Thoracic aorta (tissue), 2 donors: ENCODE results near the gene CTRB1. TPM values are rescaled to one million over a fixed set of nuclear protein-coding genes. Genes with fewer than 3 reads are reported as not detected.
"Not testable (repeated sequence)": the region's sequence is repeated elsewhere in the genome, so short reads cannot be mapped to it uniquely, and the experiment has no call there.

Experiments
- ATAC-seq: fragments of 150-250 bp; one replicate; pipeline ENCODE4 v1.8.0; 2017; ENCODE audit warnings: low read depth; ENCODE audit not compliant: insufficient number of reproducible peaks, low FRiP score
- DNase-seq: peaks from one replicate; pipeline ENCODE4 v3.0.0-alpha.2; 2020; ENCODE audit warnings: low spot score
- H3K27ac ChIP-seq, 2 donors: fragments of 200-600 bp; sonication (generic); 1 replicate in 1 of 2; 2 replicates in 1 of 2; pipeline ENCODE4 v1.5.1; 2016; ENCODE audit warnings: mild to moderate bottlenecking in 2 of 2, moderate library complexity in 2 of 2
- H3K27me3 ChIP-seq: fragments of 200-600 bp; sonication (generic); replicated peaks from 2 replicates; pipeline ENCODE4 v1.6.0; 2016; ENCODE audit warnings: mild to moderate bottlenecking; ENCODE audit not compliant: insufficient read depth
- H3K36me3 ChIP-seq: fragments of 200-600 bp; sonication (generic); one replicate; pipeline ENCODE4 v1.5.1; 2016
- H3K4me1 ChIP-seq, 2 donors: fragments of 200-600 bp; sonication (generic); 1 replicate in 1 of 2; 2 replicates in 1 of 2; pipeline versions ENCODE4 v1.5.1 to v1.6.0; 2016; ENCODE audit warnings: low read depth in 2 of 2, mild to moderate bottlenecking in 1 of 2; ENCODE audit not compliant: control insufficient read depth in 1 of 2
- H3K4me3 ChIP-seq: fragments of 200-600 bp; sonication (generic); 2 replicates; pipeline ENCODE4 v1.5.1; 2016; ENCODE audit warnings: mild to moderate bottlenecking
- H3K9me3 ChIP-seq: fragments of 200-600 bp; sonication (generic); 2 replicates; pipeline ENCODE4 v1.5.1; 2016
- CTCF ChIP-seq: fragments of 200-600 bp; sonication (generic); IDR thresholded peaks from one replicate; pipeline ENCODE4 v1.5.1; 2019; ENCODE audit warnings: antibody characterized with exemption
- total RNA-seq, 2 donors: library from RNA; depleted of rRNA; stranded (reverse); fragments of >200 nt; gene quantifications; one replicate each; pipeline versions ENCODE4 v1.1.0 to v1.2.3, GENCODE V29; 2016

The CTRB1 gene
- total RNA-seq, 2 donors from 2014 or later, result 4.9 to 9.3 TPM

GRCh38 chr16:75266738-75267630, 48.2 kb downstream of the CTRB1 start:
- DNase-seq (no peak), ATAC-seq (no peak)
- Histone ChIP-seq H3K27me3 (no peaks in the 10 kb centered on the region), H3K4me1 (peaks cover 18 to 52% of the 10 kb centered on the region in 2 donors), H3K27ac (peak overlapping the region in 1 of 2 donors; percentile 100), H3K9me3 (no peaks in the 10 kb centered on the region), H3K4me3 (no peak overlapping the region), H3K36me3 (no peaks in the 10 kb centered on the region)
- no peak for TF ChIP-seq CTCF

- no peaks in the 10 kb centered on the region for H3K9me3 ChIP-seq
- H3K27ac ChIP-seq, result peak overlapping the region in 1 of 2 donors; percentile 50
- H3K36me3 ChIP-seq, result no peaks in the 10 kb centered on the region
- TF ChIP-seq CTCF, result no peak
- peaks cover 12 to 44% of the 10 kb centered on the region in 2 donors for H3K4me1 ChIP-seq
- H3K4me3 ChIP-seq, result no peak overlapping the region
- no peak for DNase-seq
- ATAC-seq, result no peak
- H3K27me3 ChIP-seq, result no peaks in the 10 kb centered on the region
Measured at GRCh38 chr16:75267631-75268264, 49.0 kb downstream of the CTRB1 start.

GRCh38 chr16:75269358-75269757, 50.6 kb downstream of the CTRB1 start:
- not testable (repeated sequence) for H3K4me3 ChIP-seq, H3K27ac ChIP-seq, H3K9me3 ChIP-seq, H3K27me3 ChIP-seq, DNase-seq, ATAC-seq, H3K36me3 ChIP-seq
- peaks cover 2 to 28% of the 10 kb centered on the region in 2 donors for H3K4me1 ChIP-seq

DNA sequence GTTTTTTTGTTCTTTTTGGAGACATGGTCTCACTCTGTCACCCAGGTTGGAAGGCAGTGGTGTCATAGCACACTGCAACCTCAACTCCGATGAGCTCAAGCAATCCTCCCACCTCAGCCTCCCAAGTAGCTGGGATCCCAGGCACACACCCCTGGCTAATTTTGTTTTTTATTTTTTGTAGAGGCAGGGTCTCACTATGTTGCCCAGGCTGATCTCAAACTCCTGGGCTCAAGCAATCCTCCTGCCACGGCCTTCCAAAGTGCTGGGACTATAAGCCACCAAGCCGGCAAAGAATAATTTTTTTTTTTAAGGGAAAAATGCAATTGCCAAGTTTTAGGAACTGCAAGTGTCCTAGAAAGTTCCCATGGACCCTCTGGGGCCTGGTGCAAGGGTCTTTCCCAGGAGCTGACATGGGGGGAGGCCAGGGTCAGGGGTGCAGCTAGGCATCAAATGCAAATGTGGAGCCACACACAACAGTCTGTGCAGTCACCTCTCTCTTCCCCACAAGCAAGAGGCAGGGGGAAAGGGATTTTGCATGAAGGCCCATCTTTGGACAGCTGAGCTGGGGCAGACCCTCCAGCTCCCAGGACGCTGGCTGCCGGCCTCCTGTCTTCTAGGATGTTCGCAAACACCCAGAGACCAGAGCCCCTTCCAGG, 52.8 kb downstream of the CTRB1 start:
- no peak overlapping the region for H3K27ac ChIP-seq
- no peaks in the 10 kb centered on the region for H3K9me3 ChIP-seq
- ATAC-seq (no peak), DNase-seq (no peak)
- H3K4me3 ChIP-seq, result no peak overlapping the region
- no peak for TF ChIP-seq CTCF
- H3K36me3 ChIP-seq, result no peaks in the 10 kb centered on the region
- H3K27me3 ChIP-seq, result no peaks in the 10 kb centered on the region
- peaks cover 2 to 18% of the 10 kb centered on the region in 2 donors for H3K4me1 ChIP-seq

GRCh38 chr16:75272097-75272551, 53.3 kb downstream of the CTRB1 start:
- Histone ChIP-seq H3K4me1 (peaks cover 2 to 12% of the 10 kb centered on the region in 2 donors), H3K4me3 (no peak overlapping the region), H3K9me3 (no peaks in the 10 kb centered on the region), H3K36me3 (no peaks in the 10 kb centered on the region), H3K27me3 (no peaks in the 10 kb centered on the region), H3K27ac (no peak overlapping the region)
- TF ChIP-seq CTCF, result no peak
- DNase-seq (no peak), ATAC-seq (no peak)

GRCh38 chr16:75272629-75273028, 53.8 kb downstream of the CTRB1 start:
- not testable (repeated sequence) for H3K36me3 ChIP-seq, H3K9me3 ChIP-seq, H3K27me3 ChIP-seq, H3K4me3 ChIP-seq, H3K27ac ChIP-seq, ATAC-seq, H3K4me1 ChIP-seq, DNase-seq
